Measurements from ENCODE around the gene SHISA9. TPM values are rescaled to one million over a fixed set of nuclear protein-coding genes. Genes with fewer than 3 reads are reported as not detected.
A peak's percentile ranks its signal among the peaks of the same experiment; 100 is the strongest.
"Not testable (repeated sequence)": the region's sequence is repeated elsewhere in the genome, so short reads cannot be mapped to it uniquely, and the experiment has no call there.

Gene SHISA9
- under 0.01 and 3.1 TPM in 2 replicates for total RNA-seq (2012; rRNA removed)

GRCh38 chr16:12901597-12902461 is at the start of gene SHISA9:
TSS of gene SHISA9 (plus strand) at chr16:12901598.
- Histone ChIP-seq H3K4me3 (ENCODE audit: low read length) (peak within 1 kb of the TSS; percentile 97), H3K9me3 (replicated peaks; ENCODE audit: low read length) (no peaks in the 10 kb centered on the region), H3K27me3 (ENCODE audit: control insufficient read depth, insufficient read depth, low read length) (peaks cover 4% of the 10 kb centered on the region), H3K4me1 (ENCODE audit: control insufficient read depth, insufficient read depth, low read length) (peaks cover 28% of the 10 kb centered on the region), H3K36me3 (ENCODE audit: insufficient read depth, low read length) (no peaks in the 10 kb centered on the region), H3K4me2 (ENCODE audit: low read length) (peak within 1 kb of the TSS; percentile 99), H3K9ac (ENCODE audit: low read depth, low read length) (peak within 1 kb of the TSS; percentile 95)

GRCh38 chr16:12853972-12854371 is 47.4 kb upstream of the SHISA9 start:
- no peak overlapping the region for H3K4me3 ChIP-seq (ENCODE audit: low read length)
- no peaks in the 10 kb centered on the region for H3K4me1 ChIP-seq (ENCODE audit: control insufficient read depth, insufficient read depth, low read length)
- H3K27me3 ChIP-seq (ENCODE audit: control insufficient read depth, insufficient read depth, low read length): peaks cover 4% of the 10 kb centered on the region
- H3K9ac ChIP-seq (ENCODE audit: low read depth, low read length): no peak overlapping the region
- H3K4me2 ChIP-seq (ENCODE audit: low read length): no peak overlapping the region
- H3K9me3 ChIP-seq (replicated peaks; ENCODE audit: low read length): no peaks in the 10 kb centered on the region
- H3K36me3 ChIP-seq (ENCODE audit: insufficient read depth, low read length): no peaks in the 10 kb centered on the region

GRCh38 chr16:12857435-12857834 is 44.0 kb upstream of the SHISA9 start:
- not testable (repeated sequence) for H3K4me3 ChIP-seq (ENCODE audit: low read length); H3K9ac ChIP-seq (ENCODE audit: low read depth, low read length); H3K9me3 ChIP-seq (replicated peaks; ENCODE audit: low read length); H3K27me3 ChIP-seq (ENCODE audit: control insufficient read depth, insufficient read depth, low read length); H3K4me2 ChIP-seq (ENCODE audit: low read length); H3K4me1 ChIP-seq (ENCODE audit: control insufficient read depth, insufficient read depth, low read length); H3K36me3 ChIP-seq (ENCODE audit: insufficient read depth, low read length)

GRCh38 chr16:12862327-12862726 is 39.1 kb upstream of the SHISA9 start:
- Histone ChIP-seq H3K36me3 (ENCODE audit: insufficient read depth, low read length) (no peaks in the 10 kb centered on the region), H3K27me3 (ENCODE audit: control insufficient read depth, insufficient read depth, low read length) (no peaks in the 10 kb centered on the region), H3K9me3 (replicated peaks; ENCODE audit: low read length) (no peaks in the 10 kb centered on the region), H3K4me3 (ENCODE audit: low read length) (no peak overlapping the region), H3K4me1 (ENCODE audit: control insufficient read depth, insufficient read depth, low read length) (no peaks in the 10 kb centered on the region), H3K9ac (ENCODE audit: low read depth, low read length) (no peak overlapping the region), H3K4me2 (ENCODE audit: low read length) (no peak overlapping the region)

- no peaks in the 10 kb centered on the region for H3K9me3 ChIP-seq (replicated peaks; ENCODE audit: low read length)
- H3K4me2 ChIP-seq (ENCODE audit: low read length): no peak overlapping the region
- no peak overlapping the region for H3K4me3 ChIP-seq (ENCODE audit: low read length)
- H3K36me3 ChIP-seq (ENCODE audit: insufficient read depth, low read length): no peaks in the 10 kb centered on the region
- H3K9ac ChIP-seq (ENCODE audit: low read depth, low read length): no peak overlapping the region
- H3K27me3 ChIP-seq (ENCODE audit: control insufficient read depth, insufficient read depth, low read length): no peaks in the 10 kb centered on the region
- H3K4me1 ChIP-seq (ENCODE audit: control insufficient read depth, insufficient read depth, low read length): no peaks in the 10 kb centered on the region
Measured at GRCh38 chr16:12862941-12863340, 38.5 kb upstream of the SHISA9 start.

- Histone ChIP-seq H3K4me3 (ENCODE audit: low read length) (no peak overlapping the region), H3K27me3 (ENCODE audit: control insufficient read depth, insufficient read depth, low read length) (no peaks in the 10 kb centered on the region), H3K9me3 (replicated peaks; ENCODE audit: low read length) (peaks cover 5% of the 10 kb centered on the region), H3K4me2 (ENCODE audit: low read length) (no peak overlapping the region), H3K4me1 (ENCODE audit: control insufficient read depth, insufficient read depth, low read length) (no peaks in the 10 kb centered on the region), H3K9ac (ENCODE audit: low read depth, low read length) (no peak overlapping the region), H3K36me3 (ENCODE audit: insufficient read depth, low read length) (no peaks in the 10 kb centered on the region)
Measured at GRCh38 chr16:12866981-12867551, 34.3 kb upstream of the SHISA9 start.

- no peaks in the 10 kb centered on the region for H3K4me1 ChIP-seq (ENCODE audit: control insufficient read depth, insufficient read depth, low read length)
- H3K36me3 ChIP-seq (ENCODE audit: insufficient read depth, low read length): no peaks in the 10 kb centered on the region
- no peaks in the 10 kb centered on the region for H3K27me3 ChIP-seq (ENCODE audit: control insufficient read depth, insufficient read depth, low read length)
- no peak overlapping the region for H3K4me2 ChIP-seq (ENCODE audit: low read length)
- no peak overlapping the region for H3K4me3 ChIP-seq (ENCODE audit: low read length)
- no peak overlapping the region for H3K9ac ChIP-seq (ENCODE audit: low read depth, low read length)
- peaks cover 5% of the 10 kb centered on the region for H3K9me3 ChIP-seq (replicated peaks; ENCODE audit: low read length)
Measured at GRCh38 chr16:12868169-12868568, 33.2 kb upstream of the SHISA9 start.

- Histone ChIP-seq H3K9me3 (replicated peaks; ENCODE audit: low read length) (peaks cover 5% of the 10 kb centered on the region), H3K4me2 (ENCODE audit: low read length) (no peak overlapping the region), H3K27me3 (ENCODE audit: control insufficient read depth, insufficient read depth, low read length) (no peaks in the 10 kb centered on the region), H3K36me3 (ENCODE audit: insufficient read depth, low read length) (no peaks in the 10 kb centered on the region), H3K4me3 (ENCODE audit: low read length) (no peak overlapping the region), H3K9ac (ENCODE audit: low read depth, low read length) (no peak overlapping the region), H3K4me1 (ENCODE audit: control insufficient read depth, insufficient read depth, low read length) (peaks cover 4% of the 10 kb centered on the region)
Measured at GRCh38 chr16:12868788-12869187, 32.6 kb upstream of the SHISA9 start.

- Histone ChIP-seq H3K9me3 (replicated peaks; ENCODE audit: low read length) (peaks cover 5% of the 10 kb centered on the region), H3K4me3 (ENCODE audit: low read length) (no peak overlapping the region), H3K36me3 (ENCODE audit: insufficient read depth, low read length) (no peaks in the 10 kb centered on the region), H3K4me2 (ENCODE audit: low read length) (no peak overlapping the region), H3K27me3 (ENCODE audit: control insufficient read depth, insufficient read depth, low read length) (no peaks in the 10 kb centered on the region), H3K9ac (ENCODE audit: low read depth, low read length) (no peak overlapping the region), H3K4me1 (ENCODE audit: control insufficient read depth, insufficient read depth, low read length) (peaks cover 14% of the 10 kb centered on the region)
Measured at GRCh38 chr16:12869698-12870427, 31.5 kb upstream of the SHISA9 start.

GRCh38 chr16:12871784-12872183 is 29.6 kb upstream of the SHISA9 start:
- Histone ChIP-seq H3K27me3 (ENCODE audit: control insufficient read depth, insufficient read depth, low read length) (no peaks in the 10 kb centered on the region), H3K36me3 (ENCODE audit: insufficient read depth, low read length) (no peaks in the 10 kb centered on the region), H3K4me2 (ENCODE audit: low read length) (no peak overlapping the region), H3K4me3 (ENCODE audit: low read length) (no peak overlapping the region), H3K4me1 (ENCODE audit: control insufficient read depth, insufficient read depth, low read length) (peaks cover 15% of the 10 kb centered on the region), H3K9me3 (replicated peaks; ENCODE audit: low read length) (peaks cover 5% of the 10 kb centered on the region), H3K9ac (ENCODE audit: low read depth, low read length) (no peak overlapping the region)

GRCh38 chr16:12874186-12874585 is 27.2 kb upstream of the SHISA9 start:
- no peak overlapping the region for H3K4me3 ChIP-seq (ENCODE audit: low read length)
- no peaks in the 10 kb centered on the region for H3K36me3 ChIP-seq (ENCODE audit: insufficient read depth, low read length)
- H3K9me3 ChIP-seq (replicated peaks; ENCODE audit: low read length): peaks cover 5% of the 10 kb centered on the region
- peaks cover 15% of the 10 kb centered on the region for H3K4me1 ChIP-seq (ENCODE audit: control insufficient read depth, insufficient read depth, low read length)
- H3K9ac ChIP-seq (ENCODE audit: low read depth, low read length): no peak overlapping the region
- H3K27me3 ChIP-seq (ENCODE audit: control insufficient read depth, insufficient read depth, low read length): no peaks in the 10 kb centered on the region
- peak overlapping the region; percentile 56 for H3K4me2 ChIP-seq (ENCODE audit: low read length)

All from skeletal muscle satellite cell (primary cell).